ENCODE results near the gene ATP10B.

- TF ChIP-seq CTCF (IDR thresholded peaks at IDR 0.05; ENCODE audit: poor library complexity) = no peak
- no peak for TF ChIP-seq EZH2 (IDR thresholded peaks at IDR 0.05; ENCODE audit: borderline replicate concordance)
- no peak for TF ChIP-seq EZH2phosphoT487 (IDR thresholded peaks at IDR 0.05; ENCODE audit: low read depth, severe bottlenecking, unreplicated experiment)
Measured at GRCh38 chr5:160792281-160792680, 59.7 kb downstream of the ATP10B start.

All from hepatocyte (in vitro differentiated cells).